HG03460 (cell line): Measurements from ENCODE around the gene LRTM2.
"Not testable (repeated sequence)": the region's sequence is repeated elsewhere in the genome, so short reads cannot be mapped to it uniquely, and the experiment has no call there.

Experiments used
- ATAC-seq: cut with Tn5 transposase; IDR thresholded peaks from one replicate; pipeline ENCODE4 v1.9.1; 2021; ENCODE audit not compliant: unreplicated experiment

The LRTM2 gene

DNA sequence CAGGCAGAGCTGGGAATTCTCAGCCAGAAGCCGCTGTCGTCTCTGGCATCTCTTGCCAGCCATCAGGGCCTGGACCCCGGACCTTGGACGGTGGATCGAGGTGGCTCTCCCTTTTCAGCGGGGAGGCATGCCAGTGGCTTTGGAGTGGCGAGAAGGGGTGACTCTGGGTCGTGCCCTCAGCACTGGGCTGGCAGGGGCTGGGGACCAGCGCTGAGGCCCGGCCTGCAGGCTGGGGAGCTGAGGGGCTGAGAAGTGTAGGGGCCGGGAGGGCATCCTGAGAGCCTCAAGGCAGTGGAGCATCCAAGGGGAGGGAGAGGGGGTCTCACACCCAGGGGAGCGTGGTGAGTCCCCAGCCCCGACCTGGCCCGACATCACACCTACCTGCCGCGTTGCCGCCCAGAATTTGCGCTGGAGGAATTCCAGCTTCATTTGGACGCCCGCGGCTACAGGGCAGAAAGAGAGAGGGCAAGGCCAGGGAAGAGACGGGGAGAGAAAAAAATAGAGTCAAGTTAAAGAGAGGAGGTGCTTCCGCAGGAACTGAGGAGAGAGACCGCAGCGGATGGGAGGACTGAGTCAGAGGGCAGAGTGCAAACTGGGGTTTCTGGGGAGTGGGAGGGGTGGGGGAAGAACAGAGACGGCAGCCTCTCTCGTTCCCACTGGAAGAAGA lies 9.0 kb upstream of the LRTM2 start:
- no peak for ATAC-seq

- no peak for ATAC-seq
Observed at GRCh38 chr12:1811948-1812291, 8.4 kb upstream of the LRTM2 start.

GRCh38 chr12:1812650-1813302 lies 7.6 kb upstream of the LRTM2 start:
- no peak for ATAC-seq

- ATAC-seq, result no peak
Observed at GRCh38 chr12:1814266-1814665, 6.1 kb upstream of the LRTM2 start.

GRCh38 chr12:1815108-1815507 lies 5.3 kb upstream of the LRTM2 start:
- ATAC-seq, result no peak

- ATAC-seq, result no peak
Observed at GRCh38 chr12:1815814-1816729, 4.3 kb upstream of the LRTM2 start.

- ATAC-seq, result no peak
Observed at GRCh38 chr12:1816730-1817348, 3.5 kb upstream of the LRTM2 start.

- ATAC-seq, result not testable (repeated sequence)
Observed at GRCh38 chr12:1817928-1818327, 2.4 kb upstream of the LRTM2 start.

DNA sequence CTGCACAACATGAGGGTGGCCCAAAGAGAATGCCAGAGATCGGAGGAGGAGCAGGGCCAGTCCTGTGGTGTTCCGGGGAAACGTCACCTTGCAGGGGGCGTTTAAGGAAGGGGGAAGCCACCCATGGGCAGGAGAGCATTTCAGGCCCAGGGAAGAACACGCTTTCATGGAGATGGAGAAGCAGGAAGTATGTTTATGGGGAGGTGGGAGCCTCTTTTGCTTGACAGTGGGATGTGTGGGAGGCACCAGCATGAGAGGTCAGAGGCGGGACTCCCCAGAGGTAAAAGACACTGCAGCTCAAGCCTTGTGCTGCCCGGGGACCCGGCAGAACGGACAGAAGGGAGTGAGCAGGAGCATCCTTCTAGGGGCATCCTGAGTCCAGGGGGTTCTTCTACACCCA lies 1.3 kb upstream of the LRTM2 start:
- ATAC-seq, result no peak

DNA sequence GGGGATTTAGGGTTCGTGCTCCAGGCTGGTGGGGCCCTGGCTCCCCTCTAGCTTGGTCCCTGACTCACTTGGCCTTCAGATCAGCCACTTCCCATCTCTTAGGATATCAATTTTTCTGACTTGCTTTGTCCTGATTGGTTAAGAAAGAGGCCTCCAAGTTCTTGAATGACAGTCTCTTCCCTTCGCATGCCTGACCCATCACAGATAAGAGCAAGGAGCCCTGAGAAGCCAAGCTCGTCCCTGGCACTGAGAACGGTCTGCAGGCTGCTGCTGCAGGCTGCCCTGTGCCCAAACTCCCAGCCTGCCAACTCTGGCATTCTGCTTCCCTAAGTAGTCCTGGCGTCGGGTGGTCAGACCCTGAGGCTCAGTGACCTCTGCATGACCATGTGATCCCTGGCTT lies 794 bp upstream of the LRTM2 start:
- no peak for ATAC-seq

- ATAC-seq, result no peak
Observed at GRCh38 chr12:1820896-1821291, 529 bp downstream of the LRTM2 start.

GRCh38 chr12:1821805-1822204 lies 1.4 kb downstream of the LRTM2 start:
- no peak for ATAC-seq

- no peak for ATAC-seq
Observed at GRCh38 chr12:1822699-1823098, 2.3 kb downstream of the LRTM2 start.

- ATAC-seq, result no peak
Observed at GRCh38 chr12:1823237-1823636, 2.9 kb downstream of the LRTM2 start.

GRCh38 chr12:1825382-1826102 lies 5.2 kb downstream of the LRTM2 start:
- no peak for ATAC-seq

DNA sequence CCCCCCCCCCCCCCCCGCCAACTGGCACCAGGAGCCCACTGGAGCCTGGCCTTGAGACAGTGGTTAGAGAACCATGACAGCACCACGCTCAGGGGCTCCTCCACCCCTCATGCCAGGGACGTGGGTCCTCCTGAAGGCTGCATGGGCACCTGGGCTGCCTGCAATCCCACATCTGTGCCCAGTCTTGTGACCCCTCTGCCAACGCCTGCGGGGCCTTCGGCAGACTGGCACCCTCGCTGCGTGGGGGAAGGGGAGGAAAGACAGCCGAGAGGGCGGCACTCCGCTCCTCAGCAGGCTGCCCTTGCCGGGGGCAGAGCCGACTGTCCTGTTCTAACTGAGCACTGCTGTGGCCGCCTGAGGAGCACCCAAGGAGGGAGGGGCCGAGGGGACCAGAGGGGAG lies 6.0 kb downstream of the LRTM2 start:
- ATAC-seq, result no peak

- ATAC-seq, result no peak
Observed at GRCh38 chr12:1826867-1827705, 6.7 kb downstream of the LRTM2 start.

- no peak for ATAC-seq
Observed at GRCh38 chr12:1827826-1828805, 7.8 kb downstream of the LRTM2 start.

DNA sequence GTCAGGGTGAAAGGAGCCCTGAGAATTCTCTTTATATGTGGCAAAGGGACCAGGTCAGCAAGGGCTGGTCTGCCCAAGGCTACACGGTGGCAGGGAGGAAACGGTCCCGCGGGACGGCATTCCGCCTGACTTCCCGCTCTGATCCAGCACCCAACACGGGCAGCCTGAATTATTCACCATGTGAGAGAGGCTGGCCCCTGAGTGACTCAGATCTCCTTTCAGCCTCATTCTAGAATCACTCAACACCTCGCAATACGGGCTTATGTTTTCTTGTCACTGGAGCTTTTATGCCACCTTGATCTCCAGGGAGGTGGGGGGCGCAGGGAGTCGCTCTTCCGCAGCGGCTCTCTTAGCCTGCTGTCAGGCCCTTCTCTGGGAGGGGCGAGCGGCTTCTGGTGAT lies 8.5 kb downstream of the LRTM2 start:
- no peak for ATAC-seq
